ENCODE results near the gene RPS16. TPM values are rescaled to one million over a fixed set of nuclear protein-coding genes. Genes with fewer than 3 reads are reported as not detected.

The RPS16 gene
- total and polyA plus RNA-seq, 2 donors (not counting 1 experiment from before 2014, with no cell fraction given) = 3,910 to 6,448 TPM

DNA sequence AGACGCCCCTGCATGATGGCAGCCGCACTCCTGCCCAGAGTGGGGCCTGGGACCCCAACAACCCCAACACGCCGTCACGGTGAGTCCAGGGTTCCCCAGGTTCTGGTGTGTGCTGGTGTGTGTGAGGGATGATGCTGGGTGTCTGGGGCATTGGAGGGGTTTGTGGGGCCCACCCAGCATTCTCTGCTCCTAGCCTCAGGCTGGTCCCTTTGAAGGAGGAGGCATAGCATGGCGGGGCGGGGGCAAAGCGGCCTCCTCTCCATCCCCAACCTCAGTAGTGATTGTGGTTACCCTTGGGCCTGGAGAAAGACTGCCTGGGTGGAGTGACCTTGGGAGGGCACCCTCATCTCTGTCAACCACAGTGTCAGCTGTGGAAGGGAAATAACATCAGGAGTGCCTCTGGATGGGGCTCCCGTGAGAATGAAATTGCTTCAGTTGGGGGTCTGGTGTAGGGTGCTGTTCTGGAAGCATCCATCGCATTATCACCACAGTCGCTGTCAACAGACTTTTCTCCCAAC is 37.8 kb upstream of the RPS16 start:
- Histone ChIP-seq H3K27me3 (replicated peaks in 1 of 4; ENCODE audit: control extremely low read depth in 1 of 4, control insufficient read depth in 3 of 4, insufficient read depth in 4 of 4, low read length in 3 of 4) (no peaks in the 10 kb centered on the region), H3K79me2 (ENCODE audit: control insufficient read depth, insufficient read depth, low read length) (peaks cover 6% of the 10 kb centered on the region), H3K27ac (ENCODE audit: low read length in 2 of 2) (no peak overlapping the region), H4K20me1 (ENCODE audit: control insufficient read depth, insufficient read depth, low read length, poor library complexity, severe bottlenecking) (peaks cover 39% of the 10 kb centered on the region), H3K9ac (ENCODE audit: low read length) (no peak overlapping the region), H3K4me2 (replicated peaks; ENCODE audit: low read depth, low read length, poor library complexity, severe bottlenecking) (no peak overlapping the region), H2AFZ (ENCODE audit: insufficient read depth, low read depth, low read length, poor library complexity, severe bottlenecking) (no peak overlapping the region), H3K36me3 (replicated peaks in 1 of 2; ENCODE audit: control extremely low read depth in 1 of 2, control insufficient read depth in 1 of 2, extremely low read depth in 1 of 2, insufficient read depth in 2 of 2, low read length in 1 of 2) (peaks cover 6 to 72% of the 10 kb centered on the region in 2 experiments), H3K4me1 (ENCODE audit: control insufficient read depth in 2 of 2, insufficient read depth in 2 of 2, low read length in 2 of 2) (no peaks in the 10 kb centered on the region), H3K9me3 (ENCODE audit: control extremely low read depth in 1 of 3, control insufficient read depth in 2 of 3, insufficient read depth in 1 of 3, low read length in 2 of 3) (no peaks in the 10 kb centered on the region), H3K4me3 (ENCODE audit: control extremely low read depth in 1 of 5, extremely low read depth in 1 of 5, insufficient read depth in 1 of 5, low read depth in 2 of 5, low read length in 4 of 5) (no peak overlapping the region)
- CTCF ChIA-PET = interaction anchor here (0.6 to 3.9 kb wide), 22 partner anchors 9 to 673 kb away, joined by 3 to 40 read pairs (median 4); partner anchors contain the start of genes DLL3, EID2B, RPS16 and SELENOV
- no peak overlapping the region for H3K27ac Mint-ChIP-seq
- ATAC-seq (ENCODE audit: low read depth) = no peak
- H3K4me3 Mint-ChIP-seq = no peak overlapping the region
- no peak for TF ChIP-seq EZH2 (IDR thresholded peaks at IDR 0.05; ENCODE audit: borderline replicate concordance, insufficient read depth, low read depth, low read length, poor library complexity, severe bottlenecking)
- TF ChIP-seq, protein P1, sequence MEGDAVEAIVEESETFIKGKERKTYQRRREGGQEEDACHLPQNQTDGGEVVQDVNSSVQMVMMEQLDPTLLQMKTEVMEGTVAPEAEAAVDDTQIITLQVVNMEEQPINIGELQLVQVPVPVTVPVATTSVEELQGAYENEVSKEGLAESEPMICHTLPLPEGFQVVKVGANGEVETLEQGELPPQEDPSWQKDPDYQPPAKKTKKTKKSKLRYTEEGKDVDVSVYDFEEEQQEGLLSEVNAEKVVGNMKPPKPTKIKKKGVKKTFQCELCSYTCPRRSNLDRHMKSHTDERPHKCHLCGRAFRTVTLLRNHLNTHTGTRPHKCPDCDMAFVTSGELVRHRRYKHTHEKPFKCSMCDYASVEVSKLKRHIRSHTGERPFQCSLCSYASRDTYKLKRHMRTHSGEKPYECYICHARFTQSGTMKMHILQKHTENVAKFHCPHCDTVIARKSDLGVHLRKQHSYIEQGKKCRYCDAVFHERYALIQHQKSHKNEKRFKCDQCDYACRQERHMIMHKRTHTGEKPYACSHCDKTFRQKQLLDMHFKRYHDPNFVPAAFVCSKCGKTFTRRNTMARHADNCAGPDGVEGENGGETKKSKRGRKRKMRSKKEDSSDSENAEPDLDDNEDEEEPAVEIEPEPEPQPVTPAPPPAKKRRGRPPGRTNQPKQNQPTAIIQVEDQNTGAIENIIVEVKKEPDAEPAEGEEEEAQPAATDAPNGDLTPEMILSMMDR (IDR thresholded peaks at IDR 0.05) = no peak
- DNase-seq = no peak
- peaks cover 1% of the 10 kb centered on the region for H3K4me1 Mint-ChIP-seq
- H3K27me3 Mint-ChIP-seq = no peaks in the 10 kb centered on the region
- no peaks in the 10 kb centered on the region for H3K9me3 Mint-ChIP-seq (ENCODE audit: insufficient read depth)
- POLR2A ChIA-PET = no interaction called here
- WGBS (ENCODE audit: insufficient coverage) = no CpG with 5 or more reads among the region's 11 CpGs
- intact Hi-C loops (cut with micrococcal nuclease) = no loop called here

DNA sequence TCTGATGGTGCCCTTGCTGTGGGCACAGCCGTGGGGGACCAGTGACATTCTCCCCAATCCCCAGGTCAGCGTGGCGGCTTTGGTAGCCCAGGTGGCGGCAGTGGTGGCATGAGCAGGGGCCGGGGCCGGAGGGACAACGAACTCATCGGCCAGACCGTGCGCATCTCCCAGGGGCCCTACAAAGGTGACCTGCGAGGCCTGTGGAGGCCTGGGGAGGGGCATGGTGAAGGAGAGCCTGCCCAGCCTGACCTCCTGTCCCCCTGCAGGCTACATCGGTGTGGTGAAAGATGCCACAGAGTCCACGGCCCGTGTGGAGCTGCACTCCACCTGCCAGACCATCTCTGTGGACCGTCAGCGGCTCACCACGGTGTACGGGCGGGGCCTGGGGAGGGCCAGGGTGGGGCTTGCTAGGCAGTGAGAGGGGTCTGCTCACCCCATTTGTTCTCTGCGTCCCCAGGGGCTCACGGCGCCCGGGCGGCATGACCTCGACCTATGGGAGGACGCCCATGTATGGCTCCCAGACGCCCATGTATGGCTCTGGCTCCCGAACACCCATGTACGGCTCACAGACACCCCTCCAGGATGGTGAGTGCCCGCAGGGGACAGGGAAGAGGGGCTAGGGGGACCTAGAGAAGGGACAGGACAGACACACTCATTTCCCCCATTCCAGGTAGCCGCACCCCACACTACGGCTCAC is 37.1 kb upstream of the RPS16 start:
- intact Hi-C loops (cut with micrococcal nuclease) = no loop called here
- Histone ChIP-seq H3K27ac (ENCODE audit: low read length in 2 of 2) (no peak overlapping the region), H3K4me3 (ENCODE audit: control extremely low read depth in 1 of 5, extremely low read depth in 1 of 5, insufficient read depth in 1 of 5, low read depth in 2 of 5, low read length in 4 of 5) (no peak overlapping the region), H3K9ac (ENCODE audit: low read length) (no peak overlapping the region), H3K27me3 (replicated peaks in 1 of 4; ENCODE audit: control extremely low read depth in 1 of 4, control insufficient read depth in 3 of 4, insufficient read depth in 4 of 4, low read length in 3 of 4) (no peaks in the 10 kb centered on the region), H3K36me3 (replicated peaks in 1 of 2; ENCODE audit: control extremely low read depth in 1 of 2, control insufficient read depth in 1 of 2, extremely low read depth in 1 of 2, insufficient read depth in 2 of 2, low read length in 1 of 2) (peaks cover 9 to 77% of the 10 kb centered on the region in 2 experiments), H3K4me2 (replicated peaks; ENCODE audit: low read depth, low read length, poor library complexity, severe bottlenecking) (no peak overlapping the region), H4K20me1 (ENCODE audit: control insufficient read depth, insufficient read depth, low read length, poor library complexity, severe bottlenecking) (peaks cover 41% of the 10 kb centered on the region), H3K9me3 (ENCODE audit: control extremely low read depth in 1 of 3, control insufficient read depth in 2 of 3, insufficient read depth in 1 of 3, low read length in 2 of 3) (no peaks in the 10 kb centered on the region), H2AFZ (ENCODE audit: insufficient read depth, low read depth, low read length, poor library complexity, severe bottlenecking) (no peak overlapping the region), H3K79me2 (ENCODE audit: control insufficient read depth, insufficient read depth, low read length) (peaks cover 6% of the 10 kb centered on the region), H3K4me1 (ENCODE audit: control insufficient read depth in 2 of 2, insufficient read depth in 2 of 2, low read length in 2 of 2) (no peaks in the 10 kb centered on the region)
- Mint-ChIP-seq H3K27me3 (no peaks in the 10 kb centered on the region), H3K27ac (no peak overlapping the region), H3K4me1 (peaks cover 1% of the 10 kb centered on the region), H3K4me3 (no peak overlapping the region), H3K9me3 (ENCODE audit: insufficient read depth) (no peaks in the 10 kb centered on the region)
- ChIA-PET POLR2A (no interaction called here), CTCF (interaction anchor here (1.5 to 2.6 kb wide), 4 partner anchors 32 to 76 kb away, joined by 3 to 13 read pairs (median 6); no protein-coding TSS in a partner anchor)
- DNase-seq = no peak
- 88% methylated on average over 27 of the region's 32 CpGs for WGBS (ENCODE audit: insufficient coverage)
- TF ChIP-seq EZH2 (IDR thresholded peaks at IDR 0.05; ENCODE audit: borderline replicate concordance, insufficient read depth, low read depth, low read length, poor library complexity, severe bottlenecking) = no peak
- TF ChIP-seq, protein P1 (IDR thresholded peaks at IDR 0.05) = no peak
- ATAC-seq (ENCODE audit: low read depth) = no peak
